HG02623 (cell line): Measurements from ENCODE around the gene SPATA7.

Experiments used
- ATAC-seq: cut with Tn5 transposase; IDR thresholded peaks from one replicate; pipeline ENCODE4 v1.9.1; 2021; ENCODE audit warnings: moderate library complexity; ENCODE audit not compliant: unreplicated experiment

SPATA7 gene

DNA sequence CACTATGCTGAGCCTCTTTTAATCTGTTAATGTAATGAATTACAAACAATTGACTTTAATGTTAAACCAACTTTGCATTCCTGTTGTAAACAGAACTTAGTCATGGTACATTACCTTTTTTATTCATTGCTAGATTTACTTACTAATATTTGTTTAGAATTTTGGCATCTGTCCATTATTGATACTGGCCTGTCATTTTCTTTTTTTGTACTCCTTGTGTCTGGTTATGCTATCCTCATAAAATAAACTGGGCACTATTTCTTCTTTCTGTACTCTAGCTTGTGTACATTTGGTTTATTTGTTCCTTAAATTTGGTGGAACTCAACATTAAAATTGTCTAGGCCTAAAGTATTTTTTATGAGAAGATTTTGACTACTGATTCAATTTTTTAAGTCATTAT lies 32.1 kb downstream of the SPATA7 start:
- no peak for ATAC-seq

DNA sequence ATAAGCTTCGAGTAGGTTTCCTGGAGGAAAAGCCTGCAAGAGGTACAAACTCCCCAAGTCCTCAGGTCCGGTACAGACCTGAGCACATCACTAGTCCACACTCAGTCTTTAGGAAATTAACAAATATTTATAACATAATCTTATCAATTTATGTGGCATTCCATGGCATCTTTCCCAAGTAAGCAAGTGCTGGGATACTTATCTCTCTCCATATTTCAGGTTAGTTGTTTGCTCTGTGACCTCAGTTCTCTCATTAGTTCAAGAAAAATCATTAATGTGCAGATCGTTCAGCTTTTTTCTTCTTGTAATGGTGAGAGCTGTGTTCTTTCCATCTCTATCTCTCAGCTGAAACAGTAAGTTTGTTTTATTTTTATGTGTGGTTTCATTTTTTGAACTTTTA lies 34.7 kb downstream of the SPATA7 start:
- no peak for ATAC-seq

GRCh38 chr14:88421286-88421685 lies 35.8 kb downstream of the SPATA7 start:
- no peak for ATAC-seq

- ATAC-seq, result no peak
Observed at GRCh38 chr14:88422047-88422446, 36.6 kb downstream of the SPATA7 start.

GRCh38 chr14:88422919-88423650 lies 37.6 kb downstream of the SPATA7 start:
- no peak for ATAC-seq

GRCh38 chr14:88424573-88424972 lies 39.1 kb downstream of the SPATA7 start:
- ATAC-seq, result no peak

DNA sequence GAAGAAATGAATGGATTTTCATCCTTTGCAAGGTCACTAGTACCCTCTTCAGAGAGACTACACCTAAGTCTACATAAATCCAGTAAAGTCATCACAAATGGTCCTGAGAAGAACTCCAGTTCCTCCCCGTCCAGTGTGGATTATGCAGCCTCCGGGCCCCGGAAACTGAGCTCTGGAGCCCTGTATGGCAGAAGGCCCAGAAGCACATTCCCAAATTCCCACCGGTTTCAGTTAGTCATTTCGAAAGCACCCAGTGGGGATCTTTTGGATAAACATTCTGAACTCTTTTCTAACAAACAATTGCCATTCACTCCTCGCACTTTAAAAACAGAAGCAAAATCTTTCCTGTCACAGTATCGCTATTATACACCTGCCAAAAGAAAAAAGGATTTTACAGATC lies 40.8 kb downstream of the SPATA7 start:
- no peak for ATAC-seq

GRCh38 chr14:88430976-88431375 lies 45.5 kb downstream of the SPATA7 start:
- no peak for ATAC-seq

- ATAC-seq, result no peak
Observed at GRCh38 chr14:88437658-88438057, 52.2 kb downstream of the SPATA7 start.

GRCh38 chr14:88439088-88439487 lies 53.6 kb downstream of the SPATA7 start:
- no peak for ATAC-seq

GRCh38 chr14:88452231-88452630 lies 66.8 kb downstream of the SPATA7 start:
- no peak for ATAC-seq

GRCh38 chr14:88454886-88455285 lies 69.4 kb downstream of the SPATA7 start:
- ATAC-seq, result no peak

DNA sequence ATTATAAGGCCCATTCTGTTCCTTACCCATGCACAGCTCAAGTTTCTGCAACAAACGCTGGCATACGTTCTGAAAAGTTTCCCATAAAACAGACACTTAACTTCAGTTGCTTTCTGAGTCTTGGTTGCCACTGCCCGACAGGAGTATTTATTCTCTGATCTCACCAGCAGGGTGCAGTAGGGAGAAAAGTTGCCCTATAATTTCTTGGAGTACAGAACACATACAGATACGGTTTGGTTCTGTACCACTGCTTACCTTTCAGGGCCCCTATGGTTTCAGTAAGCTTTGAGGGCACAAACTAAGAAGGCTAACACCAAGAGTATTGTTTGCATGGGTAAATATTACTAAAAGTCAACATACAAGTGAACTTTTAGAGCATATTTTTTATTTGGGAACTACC lies 77.9 kb downstream of the SPATA7 start:
- ATAC-seq, result peak; percentile 55

DNA sequence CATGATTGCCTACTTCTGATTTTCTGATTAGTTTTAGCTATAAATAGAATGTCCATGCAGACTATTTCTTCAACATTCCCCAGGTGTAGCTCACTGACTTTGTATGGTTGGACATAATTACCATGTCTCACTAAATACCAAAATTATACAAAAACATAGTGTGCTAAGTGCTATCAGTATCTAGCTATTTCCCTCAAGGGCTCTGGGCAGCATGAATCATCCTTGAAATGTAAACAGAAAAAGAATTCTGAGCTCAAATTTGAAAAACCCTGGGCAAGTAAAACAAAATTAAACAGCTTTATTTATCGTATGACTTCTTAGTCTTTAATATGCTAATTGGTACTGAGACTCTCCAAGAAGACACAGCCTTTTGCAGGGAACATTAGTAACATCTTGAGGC lies 82.9 kb downstream of the SPATA7 start:
- no peak for ATAC-seq

GRCh38 chr14:88470542-88471440 lies 85.3 kb downstream of the SPATA7 start:
- no peak for ATAC-seq

DNA sequence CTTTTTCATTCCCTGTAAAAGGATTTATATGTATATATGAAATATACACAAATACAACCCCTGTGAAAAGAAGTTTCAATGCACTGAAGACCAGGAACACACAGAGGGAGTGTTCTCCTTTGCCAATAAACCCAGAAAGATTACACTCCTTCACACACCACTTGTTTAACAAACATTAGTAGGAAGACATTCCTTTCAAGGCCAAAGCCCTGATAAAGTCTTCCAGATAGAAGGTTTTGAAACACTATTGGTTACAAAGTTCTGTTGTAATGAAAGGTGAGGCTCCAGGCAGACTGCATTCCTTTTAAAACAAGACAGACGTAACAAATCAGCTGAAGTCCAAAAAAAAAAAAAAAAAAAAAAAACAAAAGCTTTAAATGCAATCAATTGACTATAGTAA lies 88.3 kb downstream of the SPATA7 start:
- ATAC-seq, result no peak

GRCh38 chr14:88476214-88476774 lies 90.8 kb downstream of the SPATA7 start:
- no peak for ATAC-seq

- no peak for ATAC-seq
Observed at GRCh38 chr14:88476825-88477224, 91.4 kb downstream of the SPATA7 start.

DNA sequence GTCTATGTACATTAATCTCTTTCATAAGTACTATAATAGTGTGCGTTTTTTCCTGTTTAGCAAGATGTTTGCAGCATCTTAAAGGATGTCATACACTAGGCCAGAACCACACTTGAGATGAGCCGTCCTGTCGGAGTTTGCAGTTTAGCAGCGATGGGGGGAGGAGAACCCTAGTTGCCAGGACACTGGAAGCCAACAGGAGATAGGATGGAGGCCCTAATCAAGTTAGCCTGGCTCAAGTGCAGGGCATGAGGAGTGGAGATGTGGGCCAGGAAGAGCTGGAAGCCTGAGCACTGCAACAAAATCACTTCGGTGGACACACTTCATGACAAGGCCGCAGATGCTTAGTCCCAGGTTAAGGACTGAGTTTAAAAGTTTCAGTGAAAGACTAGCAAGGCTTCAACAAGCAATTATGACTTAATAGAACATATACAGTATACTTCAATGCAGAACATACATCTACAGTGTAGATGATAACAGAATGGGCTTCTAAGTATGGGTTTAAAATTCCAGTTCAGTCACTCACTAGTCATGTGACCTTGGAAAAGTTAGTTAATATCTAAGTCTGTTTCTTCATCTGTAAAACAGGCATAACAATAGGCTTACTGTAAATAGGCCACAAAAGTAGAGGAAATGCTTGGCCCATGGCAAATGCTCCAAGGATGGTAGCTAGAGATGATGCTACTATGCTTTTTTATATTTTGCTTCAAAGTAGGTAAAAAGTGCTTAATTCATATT lies 92.2 kb downstream of the SPATA7 start:
- ATAC-seq, result no peak

- no peak for ATAC-seq
Observed at GRCh38 chr14:88478931-88479330, 93.5 kb downstream of the SPATA7 start.

DNA sequence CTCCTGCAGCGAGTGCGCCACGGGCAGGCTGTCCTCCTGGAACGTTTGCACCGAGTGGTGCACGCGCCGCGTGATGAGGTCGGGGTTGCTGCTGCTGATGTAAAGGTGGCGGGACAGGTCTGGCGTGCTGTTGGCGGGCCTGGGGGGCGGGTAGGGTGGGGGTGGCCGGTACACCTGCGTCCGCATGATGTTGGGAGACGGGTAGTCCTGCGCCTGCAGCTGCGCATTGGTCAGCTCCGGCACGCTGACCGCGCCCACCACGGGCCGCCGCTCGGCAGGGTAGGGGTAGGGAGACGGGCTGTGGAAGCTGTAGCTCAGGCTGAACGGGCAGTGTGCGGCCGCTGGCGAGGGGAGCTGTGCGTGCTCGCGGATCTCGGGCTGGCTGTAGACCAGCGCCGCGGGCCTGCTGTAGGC lies 94.1 kb downstream of the SPATA7 start:
- ATAC-seq, result no peak
